Measurements from ENCODE around the gene PKD1. TPM values are rescaled to one million over a fixed set of nuclear protein-coding genes. Genes with fewer than 3 reads are reported as not detected.
A peak's percentile ranks its signal among the peaks of the same experiment; 100 is the strongest.

PKD1 gene
- total RNA-seq, 3 donors from 2014 or later: 63.9 to 233 (median 80.8) TPM

- Histone ChIP-seq H3K9me3 (no peaks in the 10 kb centered on the region), H3K4me1 (ENCODE audit: low read depth) (peaks cover 7% of the 10 kb centered on the region), H3K4me3 (no peak overlapping the region), H3K36me3 (ENCODE audit: low read depth) (peaks cover 4% of the 10 kb centered on the region)
- no peak for DNase-seq
- intact Hi-C loops (cut with DNase I, micrococcal nuclease): no loop called here
- no peak for TF ChIP-seq CTCF (IDR thresholded peaks at IDR 0.05)
- ATAC-seq: no peak
Observed at GRCh38 chr16:2056681-2057407, 78.9 kb downstream of the PKD1 start.

GRCh38 chr16:2056077-2056476, 79.6 kb downstream of the PKD1 start:
- no peak for DNase-seq
- TF ChIP-seq CTCF (IDR thresholded peaks at IDR 0.05): no peak
- intact Hi-C loops (cut with DNase I, micrococcal nuclease): no loop called here
- no peak for ATAC-seq
- Histone ChIP-seq H3K9me3 (no peaks in the 10 kb centered on the region), H3K4me3 (no peak overlapping the region), H3K36me3 (ENCODE audit: low read depth) (peaks cover 4% of the 10 kb centered on the region), H3K4me1 (ENCODE audit: low read depth) (peaks cover 7% of the 10 kb centered on the region)

GRCh38 chr16:2054543-2055245, 81.0 kb downstream of the PKD1 start:
- peaks cover 7% of the 10 kb centered on the region for H3K4me1 ChIP-seq (ENCODE audit: low read depth)
- DNase-seq: peak; percentile 92 to 94 (median 93)
- TF ChIP-seq CTCF (IDR thresholded peaks at IDR 0.05): no peak
- peaks cover 2% of the 10 kb centered on the region for H3K36me3 ChIP-seq (ENCODE audit: low read depth)
- H3K9me3 ChIP-seq: no peaks in the 10 kb centered on the region
- no peak overlapping the region for H3K4me3 ChIP-seq
- intact Hi-C loops (cut with DNase I, micrococcal nuclease): no loop called here
- peak; percentile 98 for ATAC-seq

GRCh38 chr16:2053897-2054296, 81.8 kb downstream of the PKD1 start:
- Histone ChIP-seq H3K4me3 (no peak overlapping the region), H3K36me3 (ENCODE audit: low read depth) (no peaks in the 10 kb centered on the region), H3K9me3 (no peaks in the 10 kb centered on the region), H3K4me1 (ENCODE audit: low read depth) (peaks cover 10% of the 10 kb centered on the region)
- DNase-seq (no peak), ATAC-seq (no peak)
- TF ChIP-seq CTCF (IDR thresholded peaks at IDR 0.05): no peak
- intact Hi-C loops (cut with DNase I, micrococcal nuclease): no loop called here

- intact Hi-C loops (cut with DNase I, micrococcal nuclease): no loop called here
- ATAC-seq (no peak), DNase-seq (no peak)
- H3K4me1 ChIP-seq (ENCODE audit: low read depth): peaks cover 14% of the 10 kb centered on the region
- no peaks in the 10 kb centered on the region for H3K36me3 ChIP-seq (ENCODE audit: low read depth)
- TF ChIP-seq CTCF (IDR thresholded peaks at IDR 0.05): no peak
- H3K9me3 ChIP-seq: no peaks in the 10 kb centered on the region
- no peak overlapping the region for H3K4me3 ChIP-seq
Observed at GRCh38 chr16:2053211-2053610, 82.5 kb downstream of the PKD1 start.

Measured in mucosa of descending colon (tissue), 3 donors.